ENCODE measurements around the gene MYT1. TPM values are rescaled to one million over a fixed set of nuclear protein-coding genes. Genes with fewer than 3 reads are reported as not detected.

MYT1 gene
- polyA plus RNA-seq, 1 of the 3 experiments (the other 2 are of a cell fraction), result 0.10 TPM

DNA sequence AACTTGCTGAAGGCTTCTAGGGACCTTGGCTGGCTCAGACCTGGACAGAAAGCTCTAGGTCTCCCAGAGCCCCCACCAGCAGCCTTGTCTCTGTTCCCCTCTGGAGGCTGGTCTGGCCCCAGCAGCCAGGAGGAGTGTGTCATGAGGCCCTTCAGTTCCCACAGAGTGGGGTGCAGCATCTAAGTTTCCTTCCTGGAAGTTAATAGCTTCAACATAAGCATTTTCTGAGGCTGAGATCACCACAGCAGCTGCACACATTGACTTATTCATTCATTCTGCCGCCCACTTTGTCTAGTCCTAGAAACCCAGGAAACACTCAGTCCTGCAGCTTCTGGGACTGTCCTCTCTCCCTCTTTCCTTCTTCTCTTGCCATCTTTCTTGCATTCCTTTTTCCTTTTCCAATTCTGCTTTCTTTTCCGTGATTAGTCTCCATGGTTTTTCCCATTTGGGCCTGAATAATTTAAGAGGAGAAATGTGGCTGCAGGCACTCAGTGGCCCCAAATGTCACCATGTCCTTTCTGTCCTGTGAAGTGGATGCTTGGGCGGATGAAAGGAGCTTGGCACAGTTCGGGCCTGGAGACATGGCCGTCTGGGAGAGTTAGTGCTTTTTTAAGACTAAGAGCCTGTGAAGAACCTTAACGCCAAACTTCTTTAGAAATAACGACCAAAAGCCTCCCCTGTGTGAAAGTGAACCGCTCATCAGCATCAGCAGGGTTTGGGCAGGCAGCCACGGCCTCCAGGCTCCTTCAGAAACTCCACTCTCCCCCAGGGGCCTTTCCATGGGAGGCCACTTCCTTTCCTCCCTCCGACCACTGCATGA, 60.3 kb downstream of the MYT1 start:
- POLR2A ChIA-PET, result no interaction called here
- H3K27ac ChIP-seq (ENCODE audit: low read depth in 2 of 2, low read length in 1 of 2), result peak overlapping the region in 1 of 2 experiments; percentile 48; a peak in 2 of 4 replicates
- no peak overlapping the region for H2AFZ ChIP-seq (ENCODE audit: low read depth)
- TF ChIP-seq FOSL2 (IDR thresholded peaks at IDR 0.05; ENCODE audit: borderline replicate concordance, low read depth) (peak; percentile 34; the same call in 1 of the 2 replicates), TCF12 (IDR thresholded peaks at IDR 0.05) (peak; percentile 21; the same call in 1 of the 2 replicates), JUND (IDR thresholded peaks at IDR 0.05) (0 out of 2 replicates have a peak, but pooled peaks have one; percentile 12)
- TF ChIP-seq, protein P1, sequence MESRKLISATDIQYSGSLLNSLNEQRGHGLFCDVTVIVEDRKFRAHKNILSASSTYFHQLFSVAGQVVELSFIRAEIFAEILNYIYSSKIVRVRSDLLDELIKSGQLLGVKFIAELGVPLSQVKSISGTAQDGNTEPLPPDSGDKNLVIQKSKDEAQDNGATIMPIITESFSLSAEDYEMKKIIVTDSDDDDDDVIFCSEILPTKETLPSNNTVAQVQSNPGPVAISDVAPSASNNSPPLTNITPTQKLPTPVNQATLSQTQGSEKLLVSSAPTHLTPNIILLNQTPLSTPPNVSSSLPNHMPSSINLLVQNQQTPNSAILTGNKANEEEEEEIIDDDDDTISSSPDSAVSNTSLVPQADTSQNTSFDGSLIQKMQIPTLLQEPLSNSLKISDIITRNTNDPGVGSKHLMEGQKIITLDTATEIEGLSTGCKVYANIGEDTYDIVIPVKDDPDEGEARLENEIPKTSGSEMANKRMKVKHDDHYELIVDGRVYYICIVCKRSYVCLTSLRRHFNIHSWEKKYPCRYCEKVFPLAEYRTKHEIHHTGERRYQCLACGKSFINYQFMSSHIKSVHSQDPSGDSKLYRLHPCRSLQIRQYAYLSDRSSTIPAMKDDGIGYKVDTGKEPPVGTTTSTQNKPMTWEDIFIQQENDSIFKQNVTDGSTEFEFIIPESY (IDR thresholded peaks at IDR 0.05; ENCODE audit: borderline replicate concordance, low read depth), result no peak
- H3F3A ChIP-seq (replicated peaks; ENCODE audit: insufficient read depth), result no peaks in the 10 kb centered on the region
- H3K9me3 ChIP-seq, result no peaks in the 10 kb centered on the region
- H3K9me2 ChIP-seq, result no peaks in the 10 kb centered on the region
- no peak overlapping the region for H3K9ac ChIP-seq
- H3K36me3 ChIP-seq (replicated peaks in 1 of 2; ENCODE audit: control insufficient read depth in 1 of 2, insufficient read depth in 2 of 2, low read length in 1 of 2), result no peaks in the 10 kb centered on the region
- no peaks in the 10 kb centered on the region for H3K27me3 ChIP-seq (ENCODE audit: insufficient read depth)
- H3K4me1 ChIP-seq (ENCODE audit: control insufficient read depth in 1 of 2, insufficient read depth in 2 of 2, low read depth in 1 of 2, low read length in 1 of 2), result peaks cover 3 to 15% of the 10 kb centered on the region in 2 experiments; a peak in 2 of 4 replicates
- DNase-seq, result no peak
- H3K4me2 ChIP-seq, result peak overlapping the region; percentile 12
- 57% methylated on average over 10 of the region's 10 CpGs for WGBS (ENCODE audit: low lambda C conversion rate)
- H3K79me2 ChIP-seq (ENCODE audit: insufficient read depth), result no peaks in the 10 kb centered on the region
- CTCF ChIA-PET, result no interaction called here
- no peaks in the 10 kb centered on the region for H4K20me1 ChIP-seq (ENCODE audit: insufficient read depth)
- no peak overlapping the region for H3K4me3 ChIP-seq (ENCODE audit: low read depth in 2 of 2, low read length in 1 of 2)

DNA sequence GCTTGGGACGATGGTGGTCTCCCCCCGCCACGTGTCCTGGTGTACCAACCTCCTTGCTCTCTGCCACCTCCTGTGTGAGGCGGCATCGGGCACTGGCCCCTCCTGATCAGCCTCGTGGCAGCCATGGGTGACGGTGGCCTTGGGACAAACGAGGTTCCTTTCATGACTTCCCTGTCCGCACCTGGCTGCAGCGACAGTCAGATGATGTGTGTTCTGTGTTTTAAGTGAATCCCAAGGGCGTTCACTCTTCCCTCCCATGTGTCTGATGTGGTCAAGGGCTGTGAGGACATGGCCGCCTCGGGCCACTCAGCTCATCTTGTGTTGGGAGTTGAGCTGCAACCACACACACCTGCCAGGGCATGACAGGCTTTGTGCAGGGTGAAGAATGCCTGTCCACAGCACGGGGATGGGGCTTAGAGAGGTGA, 60.9 kb downstream of the MYT1 start:
- H3K79me2 ChIP-seq (ENCODE audit: insufficient read depth), result no peaks in the 10 kb centered on the region
- H3K9me3 ChIP-seq, result no peaks in the 10 kb centered on the region
- peaks cover 5 to 15% of the 10 kb centered on the region in 2 experiments; a peak in 2 of 4 replicates for H3K4me1 ChIP-seq (ENCODE audit: control insufficient read depth in 1 of 2, insufficient read depth in 2 of 2, low read depth in 1 of 2, low read length in 1 of 2)
- no peak overlapping the region for H3K9ac ChIP-seq
- no peaks in the 10 kb centered on the region for H3F3A ChIP-seq (replicated peaks; ENCODE audit: insufficient read depth)
- H2AFZ ChIP-seq (ENCODE audit: low read depth), result no peak overlapping the region
- POLR2A ChIA-PET, result no interaction called here
- H3K27ac ChIP-seq (ENCODE audit: low read depth in 2 of 2, low read length in 1 of 2), result no peak overlapping the region
- H3K9me2 ChIP-seq, result no peaks in the 10 kb centered on the region
- no peaks in the 10 kb centered on the region for H3K27me3 ChIP-seq (ENCODE audit: insufficient read depth)
- H3K36me3 ChIP-seq (replicated peaks in 1 of 2; ENCODE audit: control insufficient read depth in 1 of 2, insufficient read depth in 2 of 2, low read length in 1 of 2), result no peaks in the 10 kb centered on the region
- no peak overlapping the region; the same call in 1 of the 2 replicates for H3K4me2 ChIP-seq
- no peak for DNase-seq
- CTCF ChIA-PET, result no interaction called here
- H3K4me3 ChIP-seq (ENCODE audit: low read depth in 2 of 2, low read length in 1 of 2), result no peak overlapping the region
- WGBS (ENCODE audit: low lambda C conversion rate), result 71% methylated on average over 14 of the region's 14 CpGs
- H4K20me1 ChIP-seq (ENCODE audit: insufficient read depth), result no peaks in the 10 kb centered on the region
- TF ChIP-seq, protein P2, sequence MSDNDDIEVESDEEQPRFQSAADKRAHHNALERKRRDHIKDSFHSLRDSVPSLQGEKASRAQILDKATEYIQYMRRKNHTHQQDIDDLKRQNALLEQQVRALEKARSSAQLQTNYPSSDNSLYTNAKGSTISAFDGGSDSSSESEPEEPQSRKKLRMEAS (IDR thresholded peaks at IDR 0.05; ENCODE audit: low read depth), result no peak
- TF ChIP-seq NFIC (IDR thresholded peaks at IDR 0.05; ENCODE audit: borderline replicate concordance), result no peak
- TF ChIP-seq GATA2 (CRISPR knock-in tag; IDR thresholded peaks at IDR 0.05), result no peak
- TF ChIP-seq CHD2 (IDR thresholded peaks at IDR 0.05; ENCODE audit: low read length, partially characterized antibody), result no peak
- TF ChIP-seq NRF1 (IDR thresholded peaks at IDR 0.05; ENCODE audit: low read depth, low read length), result no peak
- no peak for TF ChIP-seq RXRA (IDR thresholded peaks at IDR 0.05; ENCODE audit: borderline replicate concordance, low read depth)
- TF ChIP-seq FOSL2 (IDR thresholded peaks at IDR 0.05; ENCODE audit: borderline replicate concordance, low read depth), result no peak
- no peak for TF ChIP-seq TCF12 (IDR thresholded peaks at IDR 0.05)
- no peak for TF ChIP-seq MXI1 (IDR thresholded peaks at IDR 0.05; ENCODE audit: low read depth, low read length)
- TF ChIP-seq SIN3A (IDR thresholded peaks at IDR 0.05; ENCODE audit: borderline replicate concordance, low read depth, low read length), result no peak
- TF ChIP-seq, protein P3, sequence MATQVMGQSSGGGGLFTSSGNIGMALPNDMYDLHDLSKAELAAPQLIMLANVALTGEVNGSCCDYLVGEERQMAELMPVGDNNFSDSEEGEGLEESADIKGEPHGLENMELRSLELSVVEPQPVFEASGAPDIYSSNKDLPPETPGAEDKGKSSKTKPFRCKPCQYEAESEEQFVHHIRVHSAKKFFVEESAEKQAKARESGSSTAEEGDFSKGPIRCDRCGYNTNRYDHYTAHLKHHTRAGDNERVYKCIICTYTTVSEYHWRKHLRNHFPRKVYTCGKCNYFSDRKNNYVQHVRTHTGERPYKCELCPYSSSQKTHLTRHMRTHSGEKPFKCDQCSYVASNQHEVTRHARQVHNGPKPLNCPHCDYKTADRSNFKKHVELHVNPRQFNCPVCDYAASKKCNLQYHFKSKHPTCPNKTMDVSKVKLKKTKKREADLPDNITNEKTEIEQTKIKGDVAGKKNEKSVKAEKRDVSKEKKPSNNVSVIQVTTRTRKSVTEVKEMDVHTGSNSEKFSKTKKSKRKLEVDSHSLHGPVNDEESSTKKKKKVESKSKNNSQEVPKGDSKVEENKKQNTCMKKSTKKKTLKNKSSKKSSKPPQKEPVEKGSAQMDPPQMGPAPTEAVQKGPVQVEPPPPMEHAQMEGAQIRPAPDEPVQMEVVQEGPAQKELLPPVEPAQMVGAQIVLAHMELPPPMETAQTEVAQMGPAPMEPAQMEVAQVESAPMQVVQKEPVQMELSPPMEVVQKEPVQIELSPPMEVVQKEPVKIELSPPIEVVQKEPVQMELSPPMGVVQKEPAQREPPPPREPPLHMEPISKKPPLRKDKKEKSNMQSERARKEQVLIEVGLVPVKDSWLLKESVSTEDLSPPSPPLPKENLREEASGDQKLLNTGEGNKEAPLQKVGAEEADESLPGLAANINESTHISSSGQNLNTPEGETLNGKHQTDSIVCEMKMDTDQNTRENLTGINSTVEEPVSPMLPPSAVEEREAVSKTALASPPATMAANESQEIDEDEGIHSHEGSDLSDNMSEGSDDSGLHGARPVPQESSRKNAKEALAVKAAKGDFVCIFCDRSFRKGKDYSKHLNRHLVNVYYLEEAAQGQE (IDR thresholded peaks at IDR 0.05; ENCODE audit: low read depth, low read length), result no peak
- no peak for TF ChIP-seq TAF1 (IDR thresholded peaks at IDR 0.05; ENCODE audit: borderline replicate concordance, low read depth, low read length)
- no peak for TF ChIP-seq RFX5 (IDR thresholded peaks at IDR 0.05; ENCODE audit: low read length)
- TF ChIP-seq, protein P4, sequence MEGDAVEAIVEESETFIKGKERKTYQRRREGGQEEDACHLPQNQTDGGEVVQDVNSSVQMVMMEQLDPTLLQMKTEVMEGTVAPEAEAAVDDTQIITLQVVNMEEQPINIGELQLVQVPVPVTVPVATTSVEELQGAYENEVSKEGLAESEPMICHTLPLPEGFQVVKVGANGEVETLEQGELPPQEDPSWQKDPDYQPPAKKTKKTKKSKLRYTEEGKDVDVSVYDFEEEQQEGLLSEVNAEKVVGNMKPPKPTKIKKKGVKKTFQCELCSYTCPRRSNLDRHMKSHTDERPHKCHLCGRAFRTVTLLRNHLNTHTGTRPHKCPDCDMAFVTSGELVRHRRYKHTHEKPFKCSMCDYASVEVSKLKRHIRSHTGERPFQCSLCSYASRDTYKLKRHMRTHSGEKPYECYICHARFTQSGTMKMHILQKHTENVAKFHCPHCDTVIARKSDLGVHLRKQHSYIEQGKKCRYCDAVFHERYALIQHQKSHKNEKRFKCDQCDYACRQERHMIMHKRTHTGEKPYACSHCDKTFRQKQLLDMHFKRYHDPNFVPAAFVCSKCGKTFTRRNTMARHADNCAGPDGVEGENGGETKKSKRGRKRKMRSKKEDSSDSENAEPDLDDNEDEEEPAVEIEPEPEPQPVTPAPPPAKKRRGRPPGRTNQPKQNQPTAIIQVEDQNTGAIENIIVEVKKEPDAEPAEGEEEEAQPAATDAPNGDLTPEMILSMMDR (IDR thresholded peaks at IDR 0.05), result no peak
- TF ChIP-seq JUND (IDR thresholded peaks at IDR 0.05), result no peak
- TF ChIP-seq, protein P5, sequence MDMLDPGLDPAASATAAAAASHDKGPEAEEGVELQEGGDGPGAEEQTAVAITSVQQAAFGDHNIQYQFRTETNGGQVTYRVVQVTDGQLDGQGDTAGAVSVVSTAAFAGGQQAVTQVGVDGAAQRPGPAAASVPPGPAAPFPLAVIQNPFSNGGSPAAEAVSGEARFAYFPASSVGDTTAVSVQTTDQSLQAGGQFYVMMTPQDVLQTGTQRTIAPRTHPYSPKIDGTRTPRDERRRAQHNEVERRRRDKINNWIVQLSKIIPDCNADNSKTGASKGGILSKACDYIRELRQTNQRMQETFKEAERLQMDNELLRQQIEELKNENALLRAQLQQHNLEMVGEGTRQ (IDR thresholded peaks at IDR 0.05; ENCODE audit: borderline replicate concordance, low read depth, low read length), result no peak
